Keratinocyte (primary cell): Measurements from ENCODE around the gene MOK.

Experiments
- CTCF ChIP-seq, 3 experiments: IDR thresholded peaks in 1 of 3; conservative IDR thresholded peaks in 1 of 3; optimal IDR thresholded peaks in 1 of 3; 2 replicates in 2 of 3; 3 replicates in 1 of 3; pipeline versions ENCODE3 to v1.5.1; 2011; ENCODE audit warnings: low read length in 3 of 3, mild to moderate bottlenecking in 3 of 3, moderate library complexity in 2 of 3, control low read depth in 1 of 3, inconsistent platforms in 1 of 3; ENCODE audit not compliant: insufficient read depth in 2 of 3; ENCODE audit errors: extremely low read depth in 1 of 3
- EZH2 ChIP-seq: IDR thresholded peaks from one replicate; pipeline ENCODE4 v1.6.1; 2012; ENCODE audit warnings: inconsistent platforms, mild to moderate bottlenecking, low read length, moderate library complexity

- TF ChIP-seq CTCF (optimal IDR thresholded peaks at IDR 0.05 in 1 of 3, IDR thresholded peaks at IDR 0.05 in 1 of 3, conservative IDR thresholded peaks at IDR 0.05 in 1 of 3; ENCODE audit: extremely low read depth in 1 of 3, insufficient read depth in 2 of 3, low read length in 3 of 3) (peak; percentile 60 to 84 (median 78)), EZH2 (no peak)
These were observed 18.1 kb upstream of the MOK start for GRCh38 chr14:102323102-102323501.
